GM10266 (cell line): ENCODE data around the gene ZBTB6.

Experiments used
- DNase-seq: peaks from one replicate; pipeline ENCODE4 v3.0.0; 2012; ENCODE audit errors: extremely low spot score
- TF ChIP-seq, protein P1 (sequence below): IDR thresholded peaks from 2 replicates; pipeline ENCODE4 v1.5.1; 2012; ENCODE audit warnings: mild to moderate bottlenecking, low read depth; ENCODE audit not compliant: control insufficient read depth, insufficient read depth; ENCODE audit errors: missing control alignments

ZBTB6 gene

GRCh38 chr9:122948313-122948712 lies 35.2 kb upstream of the ZBTB6 start:
- TF ChIP-seq, protein P1, sequence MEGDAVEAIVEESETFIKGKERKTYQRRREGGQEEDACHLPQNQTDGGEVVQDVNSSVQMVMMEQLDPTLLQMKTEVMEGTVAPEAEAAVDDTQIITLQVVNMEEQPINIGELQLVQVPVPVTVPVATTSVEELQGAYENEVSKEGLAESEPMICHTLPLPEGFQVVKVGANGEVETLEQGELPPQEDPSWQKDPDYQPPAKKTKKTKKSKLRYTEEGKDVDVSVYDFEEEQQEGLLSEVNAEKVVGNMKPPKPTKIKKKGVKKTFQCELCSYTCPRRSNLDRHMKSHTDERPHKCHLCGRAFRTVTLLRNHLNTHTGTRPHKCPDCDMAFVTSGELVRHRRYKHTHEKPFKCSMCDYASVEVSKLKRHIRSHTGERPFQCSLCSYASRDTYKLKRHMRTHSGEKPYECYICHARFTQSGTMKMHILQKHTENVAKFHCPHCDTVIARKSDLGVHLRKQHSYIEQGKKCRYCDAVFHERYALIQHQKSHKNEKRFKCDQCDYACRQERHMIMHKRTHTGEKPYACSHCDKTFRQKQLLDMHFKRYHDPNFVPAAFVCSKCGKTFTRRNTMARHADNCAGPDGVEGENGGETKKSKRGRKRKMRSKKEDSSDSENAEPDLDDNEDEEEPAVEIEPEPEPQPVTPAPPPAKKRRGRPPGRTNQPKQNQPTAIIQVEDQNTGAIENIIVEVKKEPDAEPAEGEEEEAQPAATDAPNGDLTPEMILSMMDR, result no peak
- no peak for DNase-seq

DNA sequence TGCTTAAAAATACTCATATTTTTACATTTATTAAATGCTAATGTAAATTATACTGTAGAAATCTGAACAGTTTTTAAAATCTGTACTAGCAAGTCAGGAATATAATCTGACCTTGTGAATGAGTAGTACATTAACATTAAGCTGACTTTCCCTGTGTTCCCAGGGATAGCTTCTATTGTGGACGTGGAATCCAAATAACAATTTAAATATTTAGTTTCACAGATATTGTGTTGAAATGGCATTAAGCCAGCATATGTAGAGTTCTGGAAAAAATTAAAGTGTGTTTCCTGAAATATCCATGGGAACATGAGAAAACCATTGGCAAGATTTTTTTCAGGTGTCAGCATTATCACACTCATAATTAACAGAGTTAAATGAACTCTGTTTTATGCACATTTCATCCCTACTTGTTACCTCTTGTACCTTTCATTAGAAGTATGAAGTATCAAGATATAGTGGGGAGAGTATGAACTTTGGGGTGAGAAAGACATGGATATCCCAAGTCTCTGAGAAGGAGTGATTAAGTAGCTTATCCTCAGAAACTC lies 33.4 kb upstream of the ZBTB6 start:
- no peak for DNase-seq

GRCh38 chr9:122944960-122945888 lies 32.1 kb upstream of the ZBTB6 start:
- TF ChIP-seq, protein P1, result no peak
- DNase-seq, result no peak

More for the DNA sequence above, 33.4 kb upstream of the ZBTB6 start:
- TF ChIP-seq, protein P1, result no peak

DNA sequence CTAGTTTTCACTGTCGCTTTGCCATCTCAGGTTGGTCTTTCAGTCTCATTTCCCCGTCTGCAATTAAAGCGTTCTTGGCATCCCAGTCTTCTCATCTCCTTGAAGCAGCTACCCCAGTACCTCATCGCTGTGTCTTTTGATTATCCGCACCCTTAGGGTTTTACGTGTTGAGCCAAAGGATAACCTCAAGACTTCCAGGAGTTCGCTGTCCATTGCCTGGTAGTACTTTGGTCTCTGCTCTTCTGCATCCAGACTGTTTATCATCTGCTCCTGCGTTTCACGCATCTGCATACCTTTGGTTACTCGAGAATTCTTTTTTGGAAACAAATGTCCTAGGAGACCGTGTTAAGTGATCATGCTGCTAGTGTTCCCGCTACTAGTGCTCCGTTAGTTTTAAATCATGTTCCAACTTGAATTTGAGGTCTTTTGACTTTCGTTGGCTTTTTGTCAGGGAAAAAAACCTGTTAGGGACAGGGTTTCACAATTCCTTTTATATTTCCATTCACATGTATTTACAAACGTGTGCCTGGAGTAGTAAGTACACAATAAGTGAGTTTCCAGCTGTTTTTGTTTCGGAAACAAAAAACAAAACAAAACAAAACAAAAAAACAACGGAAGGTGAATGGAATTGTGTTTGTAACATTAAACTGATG lies 28.6 kb upstream of the ZBTB6 start:
- DNase-seq, result no peak
- TF ChIP-seq, protein P1, result no peak

DNA sequence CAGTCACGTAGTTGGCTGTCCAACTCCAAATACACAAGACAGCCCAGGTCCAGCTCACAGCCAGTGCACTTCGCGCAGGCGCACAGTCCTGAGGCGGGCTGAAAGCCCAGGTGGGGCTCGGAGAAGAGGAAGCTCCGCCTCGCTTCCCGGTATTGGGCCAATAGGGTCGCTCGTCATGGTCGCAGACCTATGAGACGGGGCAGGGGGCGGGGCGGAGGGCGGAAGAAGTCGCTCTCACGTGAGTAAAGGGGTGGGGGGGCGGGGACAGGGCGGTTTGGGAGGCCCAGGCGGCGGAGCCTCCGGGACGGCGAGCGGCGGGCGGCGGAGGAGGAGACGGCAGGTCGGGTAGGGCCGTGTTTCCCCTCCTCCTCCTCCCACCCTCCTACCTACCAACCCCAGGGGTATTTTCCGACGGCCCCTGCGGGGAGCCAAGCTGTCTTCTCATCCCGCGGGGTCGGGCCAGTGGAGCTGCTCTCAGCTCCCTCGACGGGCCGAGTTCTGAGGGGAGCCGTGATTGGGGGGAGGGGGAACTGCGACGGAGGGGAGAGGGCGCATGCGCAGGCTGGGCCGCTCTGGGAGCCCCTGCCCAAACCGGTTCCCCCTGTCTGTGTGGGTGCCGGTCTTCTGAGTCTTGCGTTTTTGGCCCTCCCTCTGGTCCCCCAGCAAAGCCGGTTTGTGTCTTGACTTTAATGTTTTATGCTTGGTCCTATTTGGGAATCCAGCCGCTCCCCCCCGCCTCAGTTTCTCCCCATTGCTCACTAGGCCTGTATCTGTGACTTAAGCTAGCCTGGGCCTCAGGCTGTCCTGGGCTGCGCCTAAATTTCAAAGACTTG lies 27.8 kb upstream of the ZBTB6 start, which contains the start of gene RABGAP1:
Gene RABGAP1, plus strand, starts transcription at position 272 of the 833 bp plus-strand sequence. CDS start 16,040 bp downstream, outside the sequence.
- peak; percentile 97 for DNase-seq
- TF ChIP-seq, protein P1, result no peak

GRCh38 chr9:122940454-122940748 lies 27.3 kb upstream of the ZBTB6 start:
- no peak for DNase-seq
- TF ChIP-seq, protein P1, result no peak
